Measurements from ENCODE around the gene PLB1.

The PLB1 gene

GRCh38 chr2:28593160-28593755 lies 97.4 kb downstream of the PLB1 start:
- no peak for DNase-seq

GRCh38 chr2:28594000-28594331 lies 98.1 kb downstream of the PLB1 start:
- no peak for DNase-seq

GRCh38 chr2:28594332-28595108 lies 98.7 kb downstream of the PLB1 start:
- DNase-seq: peak; percentile 87

GRCh38 chr2:28595323-28595722 lies 99.5 kb downstream of the PLB1 start:
- DNase-seq: no peak

- no peak for DNase-seq
These were observed 102.6 kb downstream of the PLB1 start for GRCh38 chr2:28598484-28598883.

- no peak for DNase-seq
These were observed 104.3 kb downstream of the PLB1 start for GRCh38 chr2:28600181-28600580.

- no peak for DNase-seq
These were observed 105.8 kb downstream of the PLB1 start for GRCh38 chr2:28601616-28602015.

GRCh38 chr2:28602136-28602660 lies 106.3 kb downstream of the PLB1 start:
- DNase-seq: no peak

- DNase-seq: no peak
These were observed 107.1 kb downstream of the PLB1 start for GRCh38 chr2:28602751-28603639.

GRCh38 chr2:28603821-28604220 lies 108.0 kb downstream of the PLB1 start:
- DNase-seq: no peak

GRCh38 chr2:28604284-28604843 lies 108.5 kb downstream of the PLB1 start:
- no peak for DNase-seq

- no peak for DNase-seq
These were observed 111.2 kb downstream of the PLB1 start for GRCh38 chr2:28606986-28607441.

- no peak for DNase-seq
These were observed 112.1 kb downstream of the PLB1 start for GRCh38 chr2:28607730-28608499.

GRCh38 chr2:28608500-28609424 lies 112.9 kb downstream of the PLB1 start:
- no peak for DNase-seq

- DNase-seq: no peak
These were observed 114.8 kb downstream of the PLB1 start for GRCh38 chr2:28610583-28611201.

- no peak for DNase-seq
These were observed 116.4 kb downstream of the PLB1 start for GRCh38 chr2:28612131-28612812.

- no peak for DNase-seq
These were observed 117.3 kb downstream of the PLB1 start for GRCh38 chr2:28613186-28613585.

GRCh38 chr2:28613633-28614501 lies 118.0 kb downstream of the PLB1 start:
- DNase-seq: peak; percentile 59

- DNase-seq: no peak
These were observed 119.8 kb downstream of the PLB1 start for GRCh38 chr2:28615706-28616105.

All from right hindlimb (tissue), 1 donor.